NCI-H2227 treated with DMSO at 0.1 percent for 48 hours (cell line): ENCODE results near the gene MMRN2.
"Not testable (repeated sequence)": the region's sequence is repeated elsewhere in the genome, so short reads cannot be mapped to it uniquely, and the experiment has no call there.

Experiments
- DNase-seq: peaks from one replicate; lab custom pipeline; 2025; lab: John Stamatoyannopoulos, UW

The MMRN2 gene

GRCh38 chr10:86956848-86957448 is 467 bp downstream of the MMRN2 start:
- DNase-seq = no peak

- no peak for DNase-seq
Measured at GRCh38 chr10:86956195-86956847, 1.1 kb downstream of the MMRN2 start.

- DNase-seq = no peak
Measured at GRCh38 chr10:86955501-86956194, 1.8 kb downstream of the MMRN2 start.

GRCh38 chr10:86954681-86955500 is 2.5 kb downstream of the MMRN2 start:
- DNase-seq = no peak

GRCh38 chr10:86953747-86954680 is 3.4 kb downstream of the MMRN2 start:
- DNase-seq = peak; percentile 75

GRCh38 chr10:86952697-86953096 is 4.7 kb downstream of the MMRN2 start:
- DNase-seq = not testable (repeated sequence)

GRCh38 chr10:86952106-86952505 is 5.3 kb downstream of the MMRN2 start:
- no peak for DNase-seq

GRCh38 chr10:86951184-86951761 is 6.1 kb downstream of the MMRN2 start:
- DNase-seq = no peak

- no peak for DNase-seq
Measured at GRCh38 chr10:86950349-86950748, 7.1 kb downstream of the MMRN2 start.

GRCh38 chr10:86947806-86948205 is 9.6 kb downstream of the MMRN2 start:
- not testable (repeated sequence) for DNase-seq

GRCh38 chr10:86946213-86947155 is 10.9 kb downstream of the MMRN2 start:
- no peak for DNase-seq

- no peak for DNase-seq
Measured at GRCh38 chr10:86945361-86946212, 11.8 kb downstream of the MMRN2 start.

GRCh38 chr10:86944907-86945306 is 12.5 kb downstream of the MMRN2 start:
- DNase-seq = no peak

- no peak for DNase-seq
Measured at GRCh38 chr10:86944471-86944870, 12.9 kb downstream of the MMRN2 start.

- DNase-seq = no peak
Measured at GRCh38 chr10:86944031-86944419, 13.4 kb downstream of the MMRN2 start.

- no peak for DNase-seq
Measured at GRCh38 chr10:86943316-86944030, 13.9 kb downstream of the MMRN2 start.

GRCh38 chr10:86942441-86943315 is 14.7 kb downstream of the MMRN2 start:
- no peak for DNase-seq
